Mesothelial cell of epicardium (in vitro differentiated cells): ENCODE measurements around the gene MBTD1. TPM values are rescaled to one million over a fixed set of nuclear protein-coding genes. Genes with fewer than 3 reads are reported as not detected.
"Not testable (repeated sequence)": the region's sequence is repeated elsewhere in the genome, so short reads cannot be mapped to it uniquely, and the experiment has no call there.

ENCODE experiments used
- DNase-seq, 2 experiments: peaks; one replicate each; pipeline ENCODE4 v3.0.0; 2021; ENCODE audit warnings: low spot score in 2 of 2; ENCODE audit not compliant: unreplicated experiment in 2 of 2
- H3K27ac Mint-ChIP-seq: 2 replicates; pipeline ENCODE4 v1.8.0; 2021; ENCODE audit warnings: mixed read lengths
- H3K27me3 Mint-ChIP-seq: 2 replicates; pipeline ENCODE4 v1.8.0; 2021; ENCODE audit warnings: low read depth, mixed read lengths
- H3K36me3 Mint-ChIP-seq: 2 replicates; pipeline ENCODE4 v1.8.0; 2021; ENCODE audit warnings: mixed read lengths
- H3K4me1 Mint-ChIP-seq: 2 replicates; pipeline ENCODE4 v1.8.0; 2021; ENCODE audit warnings: mixed read lengths
- H3K4me3 Mint-ChIP-seq: 2 replicates; pipeline ENCODE4 v1.8.0; 2021; ENCODE audit warnings: mild to moderate bottlenecking, moderate library complexity, mixed read lengths
- H3K9me3 Mint-ChIP-seq: 2 replicates; pipeline ENCODE4 v1.8.0; 2021; ENCODE audit warnings: mixed read lengths
- total RNA-seq: library from RNA; stranded (reverse); gene quantifications from 3 replicates; pipeline ENCODE4 v1.2.1, GENCODE V29; 2021
- TF ChIP-seq, protein P1 (sequence below): fragments of 200-600 bp; sonication (generic); IDR thresholded peaks from one replicate; pipeline ENCODE4 v1.5.0; 2021; ENCODE audit warnings: antibody characterized with exemption; ENCODE audit not compliant: unreplicated experiment

MBTD1 gene
- total RNA-seq, 1 donor from 2014 or later = 43.0 TPM

DNA sequence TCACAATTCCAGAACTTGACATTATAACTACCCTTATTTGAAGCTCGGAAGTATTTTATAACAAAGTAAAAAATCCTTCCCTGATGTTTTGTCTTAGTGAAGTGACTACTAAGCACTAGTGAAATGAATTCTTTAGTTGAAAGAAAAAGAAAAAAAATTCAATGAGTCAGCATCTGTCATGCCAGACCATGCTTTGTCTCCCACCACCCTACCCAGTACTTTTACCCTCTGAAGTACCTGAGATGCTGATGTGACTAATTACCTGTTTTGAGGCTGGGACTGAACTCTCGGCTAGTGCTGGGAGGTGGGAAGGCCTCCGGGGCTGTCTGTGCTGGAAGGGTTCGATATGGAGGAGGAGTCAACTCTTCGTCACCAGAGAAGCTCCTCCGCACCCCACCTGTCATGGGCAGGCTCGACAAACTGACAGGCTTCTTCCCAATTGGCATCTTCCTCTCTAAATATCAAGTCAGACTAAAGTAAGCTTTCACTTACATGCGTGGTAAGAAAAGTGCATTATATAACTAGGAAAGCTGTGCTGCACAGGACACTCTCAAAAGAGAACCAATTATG lies 74.0 kb downstream of the MBTD1 start:
- no peak overlapping the region for H3K27ac Mint-ChIP-seq
- H3K4me1 Mint-ChIP-seq = peaks cover 7% of the 10 kb centered on the region
- H3K36me3 Mint-ChIP-seq = peaks cover 44% of the 10 kb centered on the region
- no peak overlapping the region for H3K4me3 Mint-ChIP-seq
- no peaks in the 10 kb centered on the region for H3K27me3 Mint-ChIP-seq
- no peaks in the 10 kb centered on the region for H3K9me3 Mint-ChIP-seq
- TF ChIP-seq, protein P1, sequence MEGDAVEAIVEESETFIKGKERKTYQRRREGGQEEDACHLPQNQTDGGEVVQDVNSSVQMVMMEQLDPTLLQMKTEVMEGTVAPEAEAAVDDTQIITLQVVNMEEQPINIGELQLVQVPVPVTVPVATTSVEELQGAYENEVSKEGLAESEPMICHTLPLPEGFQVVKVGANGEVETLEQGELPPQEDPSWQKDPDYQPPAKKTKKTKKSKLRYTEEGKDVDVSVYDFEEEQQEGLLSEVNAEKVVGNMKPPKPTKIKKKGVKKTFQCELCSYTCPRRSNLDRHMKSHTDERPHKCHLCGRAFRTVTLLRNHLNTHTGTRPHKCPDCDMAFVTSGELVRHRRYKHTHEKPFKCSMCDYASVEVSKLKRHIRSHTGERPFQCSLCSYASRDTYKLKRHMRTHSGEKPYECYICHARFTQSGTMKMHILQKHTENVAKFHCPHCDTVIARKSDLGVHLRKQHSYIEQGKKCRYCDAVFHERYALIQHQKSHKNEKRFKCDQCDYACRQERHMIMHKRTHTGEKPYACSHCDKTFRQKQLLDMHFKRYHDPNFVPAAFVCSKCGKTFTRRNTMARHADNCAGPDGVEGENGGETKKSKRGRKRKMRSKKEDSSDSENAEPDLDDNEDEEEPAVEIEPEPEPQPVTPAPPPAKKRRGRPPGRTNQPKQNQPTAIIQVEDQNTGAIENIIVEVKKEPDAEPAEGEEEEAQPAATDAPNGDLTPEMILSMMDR = no peak
- DNase-seq = no peak

DNA sequence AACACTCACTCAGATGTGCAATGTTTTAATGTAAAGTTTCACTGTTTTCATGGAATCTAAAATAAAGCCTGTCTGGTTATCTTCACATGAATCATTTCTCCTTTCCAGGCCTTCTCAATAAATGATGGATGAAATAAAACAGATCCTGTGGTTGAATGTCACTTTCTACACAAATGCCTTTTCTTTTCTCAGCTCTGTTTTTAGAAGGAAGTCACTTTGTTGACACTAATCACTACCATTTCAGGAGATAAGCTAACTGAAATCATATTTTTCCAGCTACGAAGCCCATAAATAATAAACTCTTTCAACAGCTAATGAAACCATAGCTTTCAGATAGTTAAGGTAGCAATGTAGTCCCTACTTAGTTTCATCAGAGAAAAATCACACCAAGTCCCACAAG lies 75.7 kb downstream of the MBTD1 start:
- H3K9me3 Mint-ChIP-seq = no peaks in the 10 kb centered on the region
- H3K36me3 Mint-ChIP-seq = peaks cover 46% of the 10 kb centered on the region
- H3K27ac Mint-ChIP-seq = peak overlapping the region; percentile 4

GRCh38 chr17:51180486-51180885 lies 79.4 kb downstream of the MBTD1 start:
- DNase-seq = no peak
- H3K4me3 Mint-ChIP-seq = peak overlapping the region; percentile 20
- no peaks in the 10 kb centered on the region for H3K27me3 Mint-ChIP-seq
- TF ChIP-seq, protein P1 = no peak
- peaks cover 19% of the 10 kb centered on the region for H3K4me1 Mint-ChIP-seq
- peak overlapping the region; percentile 73 for H3K27ac Mint-ChIP-seq
- no peaks in the 10 kb centered on the region for H3K9me3 Mint-ChIP-seq
- H3K36me3 Mint-ChIP-seq = peaks cover 30% of the 10 kb centered on the region

More for the DNA sequence above, 75.7 kb downstream of the MBTD1 start:
- Mint-ChIP-seq H3K4me1 (peaks cover 19% of the 10 kb centered on the region), H3K4me3 (no peak overlapping the region), H3K27me3 (no peaks in the 10 kb centered on the region)
- TF ChIP-seq, protein P1 = no peak
- no peak for DNase-seq

DNA sequence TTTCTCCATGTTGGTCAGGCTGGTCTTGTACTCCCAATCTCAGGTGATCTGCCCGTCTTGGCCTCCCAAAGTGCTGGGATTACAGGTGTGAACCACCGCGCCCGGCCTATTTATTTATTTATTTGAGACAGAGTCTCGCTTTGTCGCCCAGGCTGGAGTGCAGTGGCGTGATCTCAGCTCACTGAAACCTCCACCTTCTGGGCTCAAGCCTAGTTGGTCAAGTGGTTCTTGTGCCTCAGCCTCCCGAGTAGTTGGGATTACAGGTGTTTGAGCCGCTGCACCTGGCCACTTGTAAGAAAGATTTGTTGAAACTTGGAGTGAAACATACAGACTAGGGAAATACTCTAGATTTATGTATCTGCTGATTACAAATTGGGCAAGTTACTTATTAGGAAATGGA lies 87.8 kb downstream of the MBTD1 start:
- H3K27me3 Mint-ChIP-seq, DNase-seq, H3K4me3 Mint-ChIP-seq, H3K9me3 Mint-ChIP-seq, H3K27ac Mint-ChIP-seq, H3K4me1 Mint-ChIP-seq: not testable (repeated sequence)
- H3K36me3 Mint-ChIP-seq = peaks cover 30% of the 10 kb centered on the region

GRCh38 chr17:51170736-51171135 lies 89.1 kb downstream of the MBTD1 start:
- H3K27ac Mint-ChIP-seq = no peak overlapping the region
- H3K36me3 Mint-ChIP-seq = peaks cover 30% of the 10 kb centered on the region
- H3K4me1 Mint-ChIP-seq = peaks cover 8% of the 10 kb centered on the region
- H3K4me3 Mint-ChIP-seq = no peak overlapping the region
- TF ChIP-seq, protein P1 = no peak
- no peaks in the 10 kb centered on the region for H3K27me3 Mint-ChIP-seq
- no peak for DNase-seq
- H3K9me3 Mint-ChIP-seq = no peaks in the 10 kb centered on the region

- TF ChIP-seq, protein P1 = no peak
- Mint-ChIP-seq H3K27me3 (no peaks in the 10 kb centered on the region), H3K4me1 (peaks cover 13% of the 10 kb centered on the region), H3K4me3 (no peak overlapping the region), H3K27ac (no peak overlapping the region), H3K36me3 (peaks cover 30% of the 10 kb centered on the region), H3K9me3 (no peaks in the 10 kb centered on the region)
- DNase-seq = no peak
These were observed 90.5 kb downstream of the MBTD1 start for GRCh38 chr17:51169340-51169739.
